AG10803 (cell line): ENCODE results near the gene RSPO3.

Experiments used
- DNase-seq: peaks from one replicate; pipeline ENCODE4 v3.0.0; 2010; ENCODE audit warnings: low read depth
- H3K4me3 ChIP-seq: 2 replicates; pipeline ENCODE4 v1.5.1; 2011; ENCODE audit warnings: mild to moderate bottlenecking, low read length, control low read depth
- CTCF ChIP-seq: conservative IDR thresholded peaks from 2 replicates; pipeline ENCODE4 v1.5.1; 2011; ENCODE audit warnings: mild to moderate bottlenecking, low read length, control low read depth, inconsistent platforms

RSPO3 gene

GRCh38 chr6:127131275-127131674 is 12.8 kb downstream of the RSPO3 start:
- TF ChIP-seq CTCF, result no peak
- no peak overlapping the region for H3K4me3 ChIP-seq
- DNase-seq, result no peak

- DNase-seq, result no peak
- TF ChIP-seq CTCF, result no peak
- no peak overlapping the region for H3K4me3 ChIP-seq
These were observed 13.4 kb downstream of the RSPO3 start for GRCh38 chr6:127131772-127132376.

GRCh38 chr6:127134136-127134535 is 15.7 kb downstream of the RSPO3 start:
- TF ChIP-seq CTCF, result no peak
- DNase-seq, result no peak
- no peak overlapping the region for H3K4me3 ChIP-seq

GRCh38 chr6:127136786-127137185 is 18.3 kb downstream of the RSPO3 start:
- no peak for DNase-seq
- no peak overlapping the region for H3K4me3 ChIP-seq
- TF ChIP-seq CTCF, result no peak

GRCh38 chr6:127146932-127147331 is 28.5 kb downstream of the RSPO3 start:
- peak; percentile 92 for DNase-seq
- no peak for TF ChIP-seq CTCF
- no peak overlapping the region for H3K4me3 ChIP-seq

GRCh38 chr6:127147534-127147933 is 29.1 kb downstream of the RSPO3 start:
- peak; percentile 6 for DNase-seq
- TF ChIP-seq CTCF, result no peak
- no peak overlapping the region for H3K4me3 ChIP-seq

GRCh38 chr6:127148511-127148910 is 30.0 kb downstream of the RSPO3 start:
- no peak overlapping the region for H3K4me3 ChIP-seq
- no peak for TF ChIP-seq CTCF
- DNase-seq, result peak; percentile 30
